HG02840 (cell line): Measurements from ENCODE around the gene IL17C.
"Not testable (repeated sequence)": the region's sequence is repeated elsewhere in the genome, so short reads cannot be mapped to it uniquely, and the experiment has no call there.

Experiments used
- ATAC-seq: cut with Tn5 transposase; IDR thresholded peaks from one replicate; pipeline ENCODE4 v1.9.1; 2021; ENCODE audit warnings: mild to moderate bottlenecking, moderate library complexity, moderate number of reproducible peaks; ENCODE audit not compliant: unreplicated experiment, low FRiP score

IL17C gene

GRCh38 chr16:88655053-88655732, 16.8 kb downstream of the IL17C start:
- no peak for ATAC-seq

GRCh38 chr16:88655733-88656281, 17.4 kb downstream of the IL17C start:
- no peak for ATAC-seq

- no peak for ATAC-seq
Observed at GRCh38 chr16:88656291-88656980, 18.1 kb downstream of the IL17C start.

- no peak for ATAC-seq
Observed at GRCh38 chr16:88657371-88657770, 19.0 kb downstream of the IL17C start.

- no peak for ATAC-seq
Observed at GRCh38 chr16:88658714-88659113, 20.3 kb downstream of the IL17C start.

- no peak for ATAC-seq
Observed at GRCh38 chr16:88659160-88659559, 20.8 kb downstream of the IL17C start.

- ATAC-seq = no peak
Observed at GRCh38 chr16:88661468-88661867, 23.1 kb downstream of the IL17C start.

- no peak for ATAC-seq
Observed at GRCh38 chr16:88662222-88662842, 24.0 kb downstream of the IL17C start.

GRCh38 chr16:88662843-88663606, 24.7 kb downstream of the IL17C start, which contains the start of gene MVD:
Gene MVD, minus strand, starts transcription at chr16:88663091. Its CDS starts 11 bp downstream, at chr16:88663080.
- peak; percentile 96 for ATAC-seq

GRCh38 chr16:88665148-88665547, 26.8 kb downstream of the IL17C start:
- no peak for ATAC-seq

- no peak for ATAC-seq
Observed at GRCh38 chr16:88665570-88665969, 27.2 kb downstream of the IL17C start.

GRCh38 chr16:88667461-88667860, 29.1 kb downstream of the IL17C start:
- no peak for ATAC-seq

- ATAC-seq = not testable (repeated sequence)
Observed at GRCh38 chr16:88669493-88669892, 31.1 kb downstream of the IL17C start.

GRCh38 chr16:88669980-88670379, 31.6 kb downstream of the IL17C start:
- ATAC-seq = no peak

GRCh38 chr16:88671806-88672205, 33.4 kb downstream of the IL17C start:
- no peak for ATAC-seq

GRCh38 chr16:88672776-88673175, 34.4 kb downstream of the IL17C start:
- ATAC-seq = no peak

- no peak for ATAC-seq
Observed at GRCh38 chr16:88673716-88674379, 35.5 kb downstream of the IL17C start.

GRCh38 chr16:88676502-88677242, 38.3 kb downstream of the IL17C start:
- ATAC-seq = no peak

- no peak for ATAC-seq
Observed at GRCh38 chr16:88677721-88678120, 39.3 kb downstream of the IL17C start.
